ENCODE results near the gene PRG2.
"Not testable (repeated sequence)": the region's sequence is repeated elsewhere in the genome, so short reads cannot be mapped to it uniquely, and the experiment has no call there.

The PRG2 gene

DNA sequence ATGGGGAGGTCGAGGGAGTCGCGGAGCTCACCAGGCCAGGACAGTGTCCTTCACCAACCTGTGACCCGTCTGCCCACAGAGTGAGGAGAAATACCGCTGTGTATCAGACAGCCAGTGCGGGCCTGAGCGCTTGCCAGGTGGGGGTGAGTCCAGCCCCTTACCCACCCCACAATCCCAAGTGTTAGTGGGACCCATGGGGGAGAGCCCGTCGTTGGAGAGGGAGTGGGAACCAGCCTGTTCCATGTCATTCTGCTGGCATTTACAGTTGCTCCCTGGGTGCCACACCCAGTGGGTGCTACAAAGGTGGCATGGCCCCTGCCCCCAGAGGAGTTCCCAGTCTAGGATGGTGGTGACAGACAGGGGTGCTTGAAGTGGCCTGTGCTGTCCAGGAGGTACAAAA lies 43.1 kb downstream of the PRG2 start:
- no peak for DNase-seq (ENCODE audit: low read depth in 2 of 2)

DNA sequence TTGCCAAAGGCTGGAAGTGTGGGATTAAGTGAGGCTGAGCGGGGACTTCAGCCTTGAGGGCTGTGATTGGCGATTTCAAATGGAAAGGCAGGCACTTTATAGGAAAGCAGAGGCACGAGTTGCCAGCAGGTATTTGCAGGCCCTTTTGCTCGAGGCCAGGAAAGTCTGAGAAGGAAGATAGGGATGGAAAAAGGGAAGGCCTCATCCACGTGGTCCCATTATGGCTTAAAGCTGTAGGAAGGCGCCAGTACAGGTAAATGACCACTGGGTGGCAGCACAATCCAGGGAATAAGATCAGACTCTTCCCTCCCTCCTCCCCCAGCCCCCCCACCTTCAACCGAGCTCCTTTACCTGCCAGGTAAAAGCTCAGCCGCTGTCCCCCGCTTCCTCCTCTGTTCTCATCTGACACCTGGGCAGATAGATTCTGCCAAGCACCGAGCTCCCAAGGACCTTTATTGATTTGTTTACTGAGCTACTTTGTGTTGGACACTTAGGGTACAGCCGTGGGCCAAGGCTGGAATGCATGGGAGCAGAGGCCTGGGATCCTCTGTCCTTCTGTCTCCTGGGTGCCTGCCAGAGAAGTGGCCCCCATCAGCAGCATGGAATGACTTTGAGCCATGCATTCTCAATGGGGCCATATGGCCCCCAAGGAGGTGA lies 44.8 kb downstream of the PRG2 start:
- peak; percentile 40 to 55 for DNase-seq (ENCODE audit: low read depth in 2 of 2)

GRCh38 chr11:57344826-57345225 lies 45.6 kb downstream of the PRG2 start:
- no peak for DNase-seq (ENCODE audit: low read depth in 2 of 2)

GRCh38 chr11:57343825-57344224 lies 46.6 kb downstream of the PRG2 start:
- DNase-seq (ENCODE audit: low read depth in 2 of 2), result no peak

- DNase-seq (ENCODE audit: low read depth in 2 of 2), result no peak
These were observed 47.7 kb downstream of the PRG2 start for GRCh38 chr11:57342702-57343101.

DNA sequence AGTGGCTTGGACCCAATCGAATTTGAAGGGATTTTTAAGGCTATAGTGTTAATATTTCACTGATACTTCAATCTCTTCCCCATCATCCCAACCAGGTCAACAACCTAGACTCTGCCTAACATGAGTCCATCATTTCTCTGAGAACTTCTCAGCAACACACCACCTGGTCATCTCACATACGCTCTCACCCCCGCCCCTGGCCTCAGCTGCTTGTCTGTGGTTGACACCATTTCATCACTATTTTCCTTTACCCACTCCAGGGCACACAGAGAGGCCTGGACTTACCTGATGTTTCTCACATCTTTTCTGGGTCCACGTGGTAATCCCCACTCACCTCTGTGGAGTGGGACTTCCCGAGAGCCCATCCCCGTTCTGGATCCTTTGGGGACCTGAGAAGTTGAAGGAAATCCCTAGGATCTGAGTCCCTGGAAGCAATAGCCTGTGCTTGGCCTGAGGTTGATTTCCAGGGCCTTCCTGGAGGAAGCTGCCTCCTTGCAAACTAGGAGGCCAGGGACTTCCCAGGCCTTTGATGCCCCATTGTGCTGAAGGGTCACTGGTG lies 49.1 kb downstream of the PRG2 start:
- DNase-seq (ENCODE audit: low read depth in 2 of 2), result no peak

- no peak for DNase-seq (ENCODE audit: low read depth in 2 of 2)
These were observed 50.3 kb downstream of the PRG2 start for GRCh38 chr11:57340039-57340615.

DNA sequence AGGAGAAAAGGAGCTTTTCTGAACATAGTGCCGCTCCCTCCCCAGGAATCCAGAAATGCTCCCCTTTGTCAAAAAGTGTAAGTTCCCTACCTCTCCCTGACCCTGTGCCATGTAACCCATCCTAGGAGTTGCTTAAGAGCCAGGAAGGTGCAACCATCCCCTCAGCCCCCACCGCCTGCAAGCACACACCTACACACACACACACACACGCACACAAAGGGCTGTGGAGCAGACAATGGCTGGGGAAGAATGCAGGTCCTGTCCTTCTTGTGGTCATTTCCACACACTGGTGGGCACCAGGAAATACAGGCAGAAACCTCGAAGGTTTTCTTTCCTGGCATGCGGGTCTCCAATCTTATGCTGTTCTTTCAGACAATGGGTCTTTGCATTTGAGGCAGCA lies 51.1 kb downstream of the PRG2 start:
- no peak for DNase-seq (ENCODE audit: low read depth in 2 of 2)

- DNase-seq (ENCODE audit: low read depth in 2 of 2), result no peak
These were observed 52.3 kb downstream of the PRG2 start, which contains the start of gene P2RX3 for GRCh38 chr11:57338142-57338541. Gene P2RX3, plus strand, starts transcription at chr11:57338352. Its CDS starts 199 bp downstream, at chr11:57338551.

- not testable (repeated sequence) for DNase-seq (ENCODE audit: low read depth in 2 of 2)
These were observed 53.6 kb downstream of the PRG2 start for GRCh38 chr11:57336856-57337255.
